Measurements from ENCODE around the gene ARL3. TPM values are rescaled to one million over a fixed set of nuclear protein-coding genes. Genes with fewer than 3 reads are reported as not detected.
A peak's percentile ranks its signal among the peaks of the same experiment; 100 is the strongest.
"Not testable (repeated sequence)": the region's sequence is repeated elsewhere in the genome, so short reads cannot be mapped to it uniquely, and the experiment has no call there.

ARL3 gene, protein sequence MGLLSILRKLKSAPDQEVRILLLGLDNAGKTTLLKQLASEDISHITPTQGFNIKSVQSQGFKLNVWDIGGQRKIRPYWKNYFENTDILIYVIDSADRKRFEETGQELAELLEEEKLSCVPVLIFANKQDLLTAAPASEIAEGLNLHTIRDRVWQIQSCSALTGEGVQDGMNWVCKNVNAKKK
- total RNA-seq = 6.2 TPM in 2 replicates
- polyA plus RNA-seq (2012) = 22.0 TPM

DNA sequence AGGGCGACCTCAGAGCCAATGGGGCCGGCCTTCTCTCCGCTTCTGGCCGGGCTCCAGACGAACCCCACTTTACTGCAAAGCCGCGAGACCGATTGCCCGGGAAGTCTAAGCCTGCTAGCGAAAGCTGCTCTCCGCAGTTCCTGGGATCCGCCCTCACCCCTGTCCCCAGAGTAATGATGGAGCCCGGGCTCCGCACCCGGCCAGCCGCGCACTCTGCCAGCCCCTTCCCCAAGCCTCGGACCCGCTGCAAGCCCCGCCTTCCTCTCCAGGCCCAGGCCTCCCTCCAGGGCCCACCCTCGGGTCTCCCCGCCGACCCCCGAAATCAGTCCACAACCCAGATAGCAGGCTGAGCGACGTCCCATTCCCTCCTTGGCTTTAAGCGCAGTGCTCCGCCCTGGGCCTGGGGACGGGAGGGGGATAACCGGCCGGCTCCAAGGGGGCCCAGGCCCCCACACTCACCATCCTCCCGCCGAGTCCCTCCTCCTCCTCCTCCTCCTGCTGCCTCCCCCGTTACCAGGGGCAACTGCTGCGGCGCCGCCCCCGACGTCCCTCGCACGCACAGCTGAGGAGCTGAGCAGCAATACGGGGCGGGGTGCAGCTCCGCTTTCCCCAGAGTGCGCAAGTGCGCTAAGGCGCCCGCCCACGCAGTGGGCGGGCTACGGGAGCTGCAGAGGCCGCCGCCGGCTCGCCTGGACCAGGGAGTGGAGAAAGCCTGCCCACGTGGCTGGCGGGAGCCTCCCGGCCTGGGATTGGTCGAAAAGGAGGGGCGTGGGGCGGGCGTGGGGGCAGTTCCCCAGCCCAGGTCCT is at the start of gene ARL3:
Gene ARL3 (minus strand): TSS at position 584 of the 807 bp plus-strand sequence. CDS start 122 bp downstream, at position 462.
- peak; percentile 99 for DNase-seq (ENCODE audit: low read depth)

DNA sequence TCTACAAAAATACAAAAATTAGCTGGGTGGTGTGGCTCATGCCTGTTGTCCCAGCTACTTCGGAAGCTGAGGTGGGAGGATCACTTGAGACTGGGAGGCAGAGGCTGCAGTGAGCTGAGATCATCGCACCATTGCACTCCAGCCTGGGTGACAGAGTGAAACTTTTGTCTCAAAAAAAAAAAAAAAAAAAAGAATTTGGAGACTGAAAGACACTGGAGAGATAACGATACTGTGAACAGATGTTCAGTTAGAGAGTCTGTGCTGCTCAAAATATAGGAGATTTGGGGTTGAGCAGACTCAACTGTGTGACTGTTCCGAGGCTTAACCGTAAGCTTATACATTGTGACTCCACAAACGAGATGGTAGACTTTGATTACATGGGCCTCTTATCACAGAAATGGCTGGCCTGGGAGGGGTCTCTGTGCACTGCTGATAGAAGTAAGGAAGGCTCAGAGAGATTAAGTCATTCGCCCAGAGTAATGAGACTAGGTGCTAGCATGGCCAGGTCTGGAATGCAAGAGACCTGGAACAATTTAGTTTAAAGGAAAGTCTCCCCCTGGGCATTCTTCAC is 48.9 kb upstream of the ARL3 start:
- DNase-seq (ENCODE audit: low read depth) = no peak

DNA sequence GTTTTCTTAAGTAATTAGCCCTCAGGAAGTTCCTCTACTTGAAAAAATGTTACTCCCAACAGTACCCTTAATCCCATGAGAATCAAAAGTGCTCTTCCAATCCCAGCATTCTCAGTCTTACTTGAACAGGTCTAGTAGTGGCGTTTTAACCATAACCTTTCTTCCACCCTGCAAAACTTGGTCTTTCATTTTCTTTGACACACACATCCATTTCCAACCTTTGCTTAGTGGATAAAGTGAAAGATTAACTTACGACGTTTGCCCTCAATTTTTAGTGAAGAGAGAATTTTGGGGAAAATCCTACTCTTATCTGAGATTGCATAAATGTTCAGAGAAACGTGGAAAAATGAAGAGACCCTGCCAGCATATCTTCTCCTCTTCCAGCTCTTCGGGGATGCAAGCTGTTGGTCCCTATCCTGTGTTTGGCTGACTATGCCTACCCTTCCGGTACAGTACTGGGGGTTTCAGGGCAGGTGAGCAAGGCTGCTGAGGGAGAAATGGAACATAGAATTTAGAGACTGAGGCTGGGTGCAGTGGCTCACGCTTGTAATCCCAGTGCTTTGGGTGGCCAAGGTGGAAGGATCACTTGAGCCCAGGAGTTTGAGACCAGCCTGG is 48.3 kb upstream of the ARL3 start:
- no peak for DNase-seq (ENCODE audit: low read depth)

DNA sequence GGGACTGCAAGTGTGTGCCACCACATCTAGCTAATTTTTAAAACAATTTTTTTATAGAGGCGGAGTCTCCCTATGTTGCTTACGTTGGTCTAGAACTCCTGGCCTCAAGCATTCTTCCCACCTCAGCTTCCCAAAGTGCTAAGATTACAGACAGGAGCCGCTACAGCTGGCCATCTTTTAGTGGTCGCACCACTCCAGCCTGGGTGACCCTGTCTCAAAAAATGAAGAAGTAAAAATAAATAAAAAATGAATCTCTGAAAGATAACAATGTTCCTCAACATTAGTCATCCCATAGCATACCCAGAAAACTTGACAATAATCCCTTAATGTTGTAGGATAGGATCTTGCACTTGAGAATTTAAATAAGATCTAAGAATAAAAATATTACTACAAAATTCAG is 47.8 kb upstream of the ARL3 start:
- no peak for DNase-seq (ENCODE audit: low read depth)

DNA sequence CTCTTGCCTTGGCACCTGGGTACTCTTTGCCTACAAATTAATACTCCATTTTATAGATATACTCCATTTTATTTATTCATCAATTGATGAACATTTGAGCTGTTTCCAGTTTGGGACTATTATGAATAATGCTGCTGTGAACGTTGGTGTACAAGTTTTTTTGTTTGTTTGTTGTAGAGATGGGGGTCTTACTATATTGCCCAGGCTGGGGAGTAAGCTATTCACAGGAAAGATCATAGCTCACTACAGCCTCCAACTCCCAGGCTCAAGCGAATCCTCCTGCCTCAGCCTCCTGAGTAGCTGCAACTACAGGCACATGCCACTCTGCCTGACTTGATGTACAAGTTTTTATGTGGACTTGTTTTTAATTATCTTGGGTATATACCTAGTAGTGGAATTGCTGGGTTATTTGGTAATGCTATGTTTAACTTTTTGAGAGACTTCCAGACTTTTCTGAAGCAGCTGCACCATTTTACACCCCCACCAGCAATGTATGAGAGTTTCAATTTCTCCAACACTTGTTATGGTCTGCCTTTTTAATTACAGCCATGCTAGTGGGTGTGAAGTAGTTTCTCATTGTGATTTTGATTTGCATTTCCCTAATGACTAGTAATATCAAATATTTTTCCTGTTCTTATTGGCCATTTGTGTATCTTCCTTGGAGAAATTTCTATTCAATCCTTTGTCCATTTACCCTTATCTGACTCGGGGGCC is 45.5 kb upstream of the ARL3 start:
- no peak for DNase-seq (ENCODE audit: low read depth)

DNA sequence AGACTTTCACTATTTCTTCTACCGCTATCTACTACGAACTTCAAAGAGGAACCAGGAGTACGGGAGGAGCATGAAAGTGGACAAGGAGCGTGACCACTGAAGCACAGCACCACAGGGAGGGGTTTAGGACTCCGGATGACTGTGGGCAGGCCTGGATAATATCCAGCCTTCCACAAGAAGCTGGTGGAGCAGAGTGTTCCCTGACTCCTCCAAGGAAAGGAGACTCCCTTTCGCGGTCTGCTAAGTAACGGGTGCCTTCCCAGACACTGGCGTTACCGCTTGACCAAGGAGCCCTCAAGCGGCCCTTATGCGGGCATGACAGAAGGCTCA is 44.7 kb upstream of the ARL3 start:
- DNase-seq (ENCODE audit: low read depth) = not testable (repeated sequence)

DNA sequence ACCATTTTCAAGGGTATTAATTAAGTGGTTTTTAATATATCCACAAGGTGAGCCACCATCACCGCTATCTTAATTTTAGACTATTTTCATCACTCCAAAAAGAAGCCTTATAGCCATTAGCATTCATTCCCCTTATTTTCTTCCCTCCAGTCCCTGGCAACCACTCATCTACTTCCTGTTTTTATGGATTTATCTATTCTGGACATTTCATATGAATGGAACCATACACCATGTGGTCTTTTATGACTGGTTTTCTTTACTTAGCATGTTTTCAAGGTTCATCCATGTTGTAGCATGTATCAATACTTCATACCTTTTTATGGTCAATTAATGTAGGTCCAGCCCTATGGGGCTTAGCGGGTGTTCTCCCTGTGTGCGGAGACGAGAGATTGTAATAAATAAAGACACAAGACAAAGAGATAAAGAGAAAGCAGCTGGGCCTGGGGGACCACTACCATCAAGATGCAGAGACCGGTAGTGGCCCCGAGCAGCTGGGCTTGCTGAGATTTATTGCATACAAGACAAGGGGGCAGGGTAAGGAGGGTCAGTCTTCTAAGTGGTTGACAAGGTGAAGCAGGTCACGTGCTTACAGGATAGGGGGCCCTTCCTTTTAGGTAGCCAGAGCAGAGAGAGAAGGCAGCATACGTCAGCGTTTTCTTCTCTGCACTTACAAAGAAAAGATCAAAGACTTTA is 44.2 kb upstream of the ARL3 start:
- DNase-seq (ENCODE audit: low read depth) = no peak

DNA sequence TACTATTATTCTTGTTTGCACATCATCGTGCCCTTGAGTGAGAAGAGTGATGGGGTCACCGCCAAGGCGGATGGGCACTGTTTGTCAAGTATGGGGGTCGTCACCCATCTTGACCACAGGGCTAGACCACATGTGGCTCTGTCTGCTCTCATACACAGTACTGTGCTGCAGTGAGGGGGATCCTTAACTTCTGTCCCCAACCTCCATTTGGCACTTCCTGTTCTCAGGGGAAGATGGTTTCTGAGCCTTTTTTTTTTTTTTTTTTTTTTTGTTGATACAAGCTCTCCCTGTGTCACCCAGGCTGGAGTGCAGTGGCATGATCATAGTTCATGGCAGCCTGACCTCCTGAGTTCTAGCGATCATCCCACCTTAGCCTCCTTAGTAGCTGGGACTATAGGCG is 43.1 kb upstream of the ARL3 start:
- DNase-seq (ENCODE audit: low read depth) = no peak

DNA sequence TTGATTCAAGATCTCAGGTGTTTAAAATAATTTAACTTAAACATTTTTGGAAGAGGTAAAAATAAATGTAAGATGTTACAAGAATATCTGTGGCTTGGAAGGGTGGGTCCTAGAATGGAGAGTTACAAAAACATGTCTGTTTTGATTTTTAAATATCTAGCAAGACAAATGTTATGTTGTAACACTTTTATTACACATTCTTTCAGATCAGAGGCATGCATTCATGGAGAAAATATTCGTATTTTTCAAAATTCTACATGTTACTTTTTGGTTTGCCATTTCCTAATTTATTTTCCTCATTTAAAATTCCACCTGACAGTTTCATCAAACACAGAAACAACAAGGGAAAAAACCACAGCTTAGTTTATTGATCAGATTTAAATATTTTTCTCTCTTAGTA is 39.5 kb upstream of the ARL3 start:
- no peak for DNase-seq (ENCODE audit: low read depth)

DNA sequence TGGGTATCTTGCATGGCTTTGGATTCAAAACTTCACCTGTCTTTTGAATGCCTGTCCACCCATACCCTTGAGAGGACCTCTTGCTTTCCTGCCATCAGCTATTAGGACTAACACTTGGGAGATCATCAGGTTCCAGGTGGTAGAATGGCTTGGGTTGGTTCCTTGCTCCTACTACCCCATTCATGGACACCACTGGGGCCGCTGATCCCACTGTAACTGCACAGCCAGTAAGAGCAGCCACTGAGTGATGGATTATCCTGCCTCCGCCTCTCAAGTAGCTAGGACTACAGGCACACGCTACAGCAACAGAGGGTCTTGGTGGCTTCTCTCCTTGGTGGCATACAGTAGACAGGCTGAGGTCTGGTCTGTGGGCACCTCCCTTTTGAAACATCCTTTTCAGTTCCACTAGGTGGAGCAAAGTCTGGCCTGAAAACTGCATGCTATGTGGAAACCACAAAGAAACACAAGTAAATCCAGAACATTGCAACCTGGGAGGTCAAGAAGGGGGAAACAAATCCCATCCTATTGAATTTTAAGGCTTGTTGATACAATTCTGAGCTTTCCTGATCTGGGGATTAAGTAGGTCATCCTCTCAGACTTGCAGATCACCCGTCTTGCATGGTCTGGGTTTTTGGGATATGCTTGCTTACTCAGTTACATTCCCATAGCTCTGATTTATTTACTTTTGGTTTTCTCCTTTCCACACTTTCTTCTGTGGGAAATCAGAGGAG is 38.9 kb upstream of the ARL3 start:
- peak; percentile 72 for DNase-seq (ENCODE audit: low read depth)

DNA sequence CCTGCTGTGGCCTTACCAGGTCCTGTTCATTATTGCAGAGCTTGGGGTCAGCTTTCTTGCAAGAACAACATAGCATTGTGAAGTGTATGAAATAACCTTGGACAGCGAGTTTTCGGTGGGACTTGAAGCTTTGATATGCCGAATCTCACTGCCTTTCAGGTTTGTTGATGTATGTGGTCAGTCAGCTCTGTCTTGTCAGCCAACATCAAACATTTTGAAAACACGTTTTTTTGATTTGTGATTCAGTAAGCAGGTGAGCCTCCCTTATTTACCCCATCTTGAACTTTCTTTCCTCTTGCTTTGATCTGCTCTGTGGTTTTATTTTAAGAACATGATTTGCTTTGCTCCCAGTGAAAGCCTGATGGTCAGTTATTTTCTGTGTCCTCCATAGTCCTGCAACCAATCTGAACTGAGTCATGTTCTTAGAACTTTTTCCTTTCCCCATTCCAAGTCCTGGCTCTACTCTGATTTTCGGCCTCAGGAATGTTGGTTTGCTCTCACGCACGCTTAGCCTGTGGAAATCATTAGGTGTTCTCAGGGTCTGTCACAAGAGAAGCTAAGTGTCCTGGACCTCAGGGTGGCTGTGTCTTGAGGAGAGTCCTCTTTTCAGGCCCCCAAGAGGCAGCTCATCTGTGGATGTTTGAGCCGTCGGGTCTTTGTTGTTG is 38.2 kb upstream of the ARL3 start:
- DNase-seq (ENCODE audit: low read depth) = peak; percentile 79

DNA sequence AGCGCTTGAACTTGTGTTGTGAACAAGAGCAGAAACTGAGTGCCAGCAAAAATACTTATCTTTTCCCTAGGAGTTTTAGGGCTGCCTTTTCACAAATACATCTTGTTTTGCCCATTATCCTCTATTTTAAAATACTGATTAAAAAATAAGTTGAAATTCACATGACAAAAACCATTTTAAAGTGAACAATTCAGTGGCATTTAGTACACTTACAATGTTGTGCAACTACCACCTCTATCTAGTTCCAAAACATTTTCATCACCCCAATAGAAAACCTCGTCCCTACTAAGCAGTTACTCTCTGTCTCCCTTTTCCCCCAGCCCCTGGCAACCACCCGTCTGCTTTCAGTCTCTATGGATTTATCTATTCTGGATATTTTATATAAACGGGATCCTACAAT is 31.0 kb upstream of the ARL3 start:
- no peak for DNase-seq (ENCODE audit: low read depth)

DNA sequence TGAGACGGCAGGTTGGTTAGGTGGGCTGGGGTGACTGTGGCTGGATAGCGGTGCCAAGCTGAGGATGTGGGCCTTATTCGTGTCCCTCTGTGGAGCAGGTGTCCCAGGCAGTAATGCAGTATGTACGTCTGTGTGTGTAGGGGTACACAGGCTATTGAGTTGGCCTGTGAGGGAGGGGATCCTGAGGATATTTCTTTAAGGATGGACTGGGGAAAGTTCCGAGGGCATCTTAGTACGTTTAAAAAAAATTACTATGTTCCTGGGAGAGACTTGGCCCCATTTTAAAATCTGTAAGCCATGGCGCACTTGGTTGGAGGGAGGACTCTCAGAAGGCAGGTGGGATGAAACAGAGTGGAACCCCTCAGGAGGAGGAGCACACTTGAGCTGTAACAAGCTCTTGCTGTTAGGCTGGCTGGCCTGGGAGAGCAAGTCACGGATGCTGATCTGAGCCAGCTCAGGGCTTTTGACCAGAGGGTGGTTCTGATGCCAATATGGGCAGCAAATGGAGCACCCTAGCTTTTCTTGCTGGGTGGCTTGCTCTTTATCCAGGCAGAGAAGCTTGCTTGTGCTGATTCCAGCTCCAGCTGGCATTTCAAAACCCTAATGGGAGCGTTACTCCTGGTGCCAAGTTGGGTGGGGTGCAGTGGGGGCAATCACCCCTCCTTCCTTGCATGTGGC is 30.3 kb upstream of the ARL3 start:
- peak; percentile 45 for DNase-seq (ENCODE audit: low read depth)

DNA sequence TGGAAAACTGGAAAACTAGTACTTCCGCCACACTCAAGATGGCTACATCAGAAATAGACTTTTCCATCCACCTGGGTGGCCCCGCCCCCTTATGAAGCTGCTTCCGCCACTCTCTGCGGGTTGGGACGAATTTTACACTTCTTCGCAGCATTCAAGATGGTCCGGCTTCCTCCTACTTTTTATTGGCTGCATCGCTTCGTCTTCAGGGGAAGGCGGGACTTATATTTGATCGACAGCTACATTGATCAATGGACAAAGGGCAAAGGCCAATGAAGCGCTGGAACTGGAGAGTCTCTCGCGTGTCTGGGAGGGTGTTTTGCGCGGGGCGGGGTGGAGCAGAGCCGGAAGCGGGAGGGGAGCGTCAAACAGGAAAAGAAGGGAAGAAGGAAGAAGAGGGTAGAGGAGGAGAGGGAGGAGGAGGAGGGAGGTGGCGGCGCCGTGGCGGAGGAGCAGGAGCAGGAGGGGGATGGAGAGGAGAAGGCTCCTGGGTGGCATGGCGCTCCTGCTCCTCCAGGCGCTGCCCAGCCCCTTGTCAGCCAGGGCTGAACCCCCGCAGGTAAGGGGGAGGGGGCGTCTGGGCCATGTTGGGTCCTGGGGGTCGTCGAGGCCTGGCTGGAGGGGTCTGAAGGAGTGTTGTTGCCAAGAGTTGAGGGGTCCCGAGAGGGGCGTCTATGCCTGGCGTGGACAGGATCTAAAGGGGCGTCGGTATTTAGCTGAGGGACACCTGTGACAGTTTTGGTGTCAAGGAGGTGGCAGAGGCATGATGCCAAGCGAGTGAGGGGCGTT is 29.6 kb upstream of the ARL3 start, which contains the start of gene WBP1L:
Gene WBP1L (plus strand): TSS at position 361 of the 786 bp plus-strand sequence. CDS start 106 bp downstream, at position 467.
- peak; percentile 100 for DNase-seq (ENCODE audit: low read depth)

DNA sequence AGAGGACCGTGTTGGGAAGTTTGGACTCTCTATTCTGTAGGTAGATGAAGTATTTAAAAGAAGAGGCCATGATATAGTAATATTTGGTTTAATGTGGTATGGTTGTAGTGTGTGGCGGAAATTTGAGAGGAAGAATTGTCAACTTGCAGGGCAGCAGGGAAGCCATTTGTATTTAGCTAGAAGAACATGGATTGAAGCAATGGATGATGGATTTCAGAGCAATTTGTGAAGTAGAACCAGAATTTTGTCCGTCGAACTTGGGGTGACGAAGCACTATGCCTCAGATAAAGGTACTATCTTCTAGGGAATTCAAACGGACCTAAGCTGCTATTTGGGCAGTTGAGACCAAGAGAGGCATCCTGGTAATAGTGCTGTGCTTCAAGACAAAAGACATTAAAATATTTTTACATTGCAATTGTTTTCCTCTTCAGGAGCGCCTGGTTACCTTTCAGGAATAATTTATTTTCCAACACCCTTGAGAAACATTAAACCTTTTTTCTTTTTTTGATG is 28.9 kb upstream of the ARL3 start:
- DNase-seq (ENCODE audit: low read depth) = no peak

DNA sequence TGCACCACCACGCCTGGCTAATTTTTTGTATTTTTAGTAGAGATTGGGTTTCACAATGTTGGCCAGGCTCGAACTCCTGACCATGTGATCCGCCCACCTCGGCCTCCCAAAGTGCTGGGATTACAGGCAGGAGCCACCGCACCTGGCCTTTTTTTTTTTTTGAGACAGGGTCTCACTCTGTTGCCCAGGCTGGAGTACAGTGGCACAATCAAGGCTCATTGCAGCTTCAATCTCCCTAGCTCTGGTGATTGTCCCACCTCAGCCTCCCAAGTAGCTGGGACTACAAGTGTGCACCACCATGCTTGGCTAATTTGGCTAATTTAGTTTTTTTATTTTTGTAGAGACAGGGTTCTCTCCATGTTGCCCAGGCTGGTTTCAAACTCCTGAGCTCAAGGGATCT is 28.1 kb upstream of the ARL3 start:
- DNase-seq (ENCODE audit: low read depth) = not testable (repeated sequence)

DNA sequence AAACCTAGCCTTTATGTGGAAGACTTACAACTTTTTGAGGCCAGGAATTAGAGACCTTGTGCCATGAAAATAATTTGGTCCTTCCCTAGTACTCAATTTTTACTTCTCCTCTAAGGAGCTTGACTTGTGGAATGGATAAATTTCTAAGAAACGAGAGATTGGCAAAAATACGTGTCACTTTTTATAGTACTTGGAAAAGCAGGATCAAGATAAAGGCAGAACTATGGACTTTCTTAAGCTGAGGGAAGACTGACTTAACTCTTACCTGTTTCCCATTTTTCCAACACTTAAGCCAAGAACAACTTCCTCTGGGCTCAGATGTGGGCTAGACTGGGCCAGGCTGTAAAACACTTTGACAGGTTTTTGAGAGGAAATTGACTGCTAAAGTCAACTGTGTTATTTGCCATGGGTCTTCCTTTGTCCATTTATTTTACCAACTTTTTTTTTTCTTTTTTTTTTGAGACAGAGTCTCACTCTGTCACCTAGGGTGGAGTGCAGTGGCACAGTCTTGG is 27.6 kb upstream of the ARL3 start:
- DNase-seq (ENCODE audit: low read depth) = no peak

DNA sequence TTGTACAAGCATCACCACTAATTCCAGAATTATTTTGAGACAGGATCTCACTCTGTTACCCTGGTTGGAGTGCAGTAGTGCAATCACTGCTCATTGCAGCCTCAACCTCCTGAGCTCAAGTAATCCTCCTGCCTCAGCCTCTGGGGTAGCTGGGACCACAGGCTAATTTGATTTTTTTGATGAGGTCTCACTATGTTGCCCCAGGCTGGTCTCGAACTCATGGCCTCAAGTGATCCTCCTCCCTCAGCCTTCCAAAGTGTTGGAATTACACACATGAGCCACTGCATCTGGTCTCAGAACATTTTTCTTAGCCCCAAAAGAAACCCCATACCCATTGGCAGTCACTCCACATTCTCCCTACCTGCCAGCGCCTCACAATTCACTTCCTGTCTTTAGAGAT is 26.0 kb upstream of the ARL3 start:
- DNase-seq (ENCODE audit: low read depth) = no peak

Data from myocyte (in vitro differentiated cells).